Adrenal gland (tissue), 5 donors: ENCODE data around the gene SLC25A52.

Experiments used
- POLR2A ChIP-seq, 2 donors: fragments of 450-650 bp; IDR thresholded peaks; one replicate each; pipeline ENCODE4 v1.6.1; 2017; ENCODE audit warnings: antibody characterized with exemption in 2 of 2, mild to moderate bottlenecking in 2 of 2, moderate library complexity in 1 of 2
- TF ChIP-seq, protein P1 (sequence below), 6 experiments: fragments of 450-650 bp in 4 of 6; fragments of 200-600 bp in 2 of 6; sonication (generic) in 1 of 6; IDR thresholded peaks; 1 replicate in 5 of 6; 2 replicates in 1 of 6; pipeline versions ENCODE4 v1.5.1 to v1.8.0; 2016 to 2021; ENCODE audit warnings: antibody characterized with exemption in 6 of 6, mild to moderate bottlenecking in 2 of 6, moderate library complexity in 1 of 6
- donor health status: DM: no; HTN: no; CAD: no.

DNA sequence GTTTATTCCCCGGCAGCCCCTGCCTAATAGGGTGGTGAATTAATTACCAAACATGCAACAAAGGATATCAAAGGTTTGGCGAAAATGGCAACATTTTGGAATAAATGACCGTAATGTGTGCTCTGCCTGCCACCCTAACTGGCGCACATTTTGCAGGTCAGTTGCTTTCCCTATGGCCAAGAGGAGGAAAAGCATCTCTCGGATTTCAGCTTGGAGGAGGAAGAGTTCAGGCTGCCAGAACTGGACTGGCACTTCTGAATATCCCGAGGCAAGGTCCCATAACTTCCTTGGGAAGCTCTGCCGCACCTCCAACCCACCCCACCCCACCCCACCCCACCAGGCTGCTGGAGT, 37.1 kb downstream of the SLC25A52 start:
- TF ChIP-seq, protein P1, sequence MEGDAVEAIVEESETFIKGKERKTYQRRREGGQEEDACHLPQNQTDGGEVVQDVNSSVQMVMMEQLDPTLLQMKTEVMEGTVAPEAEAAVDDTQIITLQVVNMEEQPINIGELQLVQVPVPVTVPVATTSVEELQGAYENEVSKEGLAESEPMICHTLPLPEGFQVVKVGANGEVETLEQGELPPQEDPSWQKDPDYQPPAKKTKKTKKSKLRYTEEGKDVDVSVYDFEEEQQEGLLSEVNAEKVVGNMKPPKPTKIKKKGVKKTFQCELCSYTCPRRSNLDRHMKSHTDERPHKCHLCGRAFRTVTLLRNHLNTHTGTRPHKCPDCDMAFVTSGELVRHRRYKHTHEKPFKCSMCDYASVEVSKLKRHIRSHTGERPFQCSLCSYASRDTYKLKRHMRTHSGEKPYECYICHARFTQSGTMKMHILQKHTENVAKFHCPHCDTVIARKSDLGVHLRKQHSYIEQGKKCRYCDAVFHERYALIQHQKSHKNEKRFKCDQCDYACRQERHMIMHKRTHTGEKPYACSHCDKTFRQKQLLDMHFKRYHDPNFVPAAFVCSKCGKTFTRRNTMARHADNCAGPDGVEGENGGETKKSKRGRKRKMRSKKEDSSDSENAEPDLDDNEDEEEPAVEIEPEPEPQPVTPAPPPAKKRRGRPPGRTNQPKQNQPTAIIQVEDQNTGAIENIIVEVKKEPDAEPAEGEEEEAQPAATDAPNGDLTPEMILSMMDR (IDR thresholded peaks at IDR 0.05), result no peak
- no peak for TF ChIP-seq POLR2A (IDR thresholded peaks at IDR 0.05)
